Activated CD4-positive, alpha-beta T cell treated with anti-CD3 and anti-CD28 coated beads, Interleukin-2, amount 10 ng/mL, durations not matched to agents 24 days and 14 days (primary cell): ENCODE results near the gene TMEM243. TPM values are rescaled to one million over a fixed set of nuclear protein-coding genes. Genes with fewer than 3 reads are reported as not detected.
"Not testable (repeated sequence)": the region's sequence is repeated elsewhere in the genome, so short reads cannot be mapped to it uniquely, and the experiment has no call there.

Source experiments
- DNase-seq: peaks from one replicate; pipeline ENCODE4 v3.0.0; 2022
- H3K27ac Mint-ChIP-seq: one replicate; pipeline ENCODE4 v1.8.0; 2022; ENCODE audit warnings: mild to moderate bottlenecking, mixed read lengths
- H3K27me3 Mint-ChIP-seq: one replicate; pipeline ENCODE4 v1.8.0; 2022; ENCODE audit warnings: mixed read lengths
- H3K36me3 Mint-ChIP-seq: one replicate; pipeline ENCODE4 v1.8.0; 2022; ENCODE audit warnings: low read depth, mild to moderate bottlenecking, mixed read lengths
- H3K4me1 Mint-ChIP-seq: one replicate; pipeline ENCODE4 v1.8.0; 2021; ENCODE audit warnings: mixed read lengths
- H3K4me3 Mint-ChIP-seq: one replicate; pipeline ENCODE4 v1.8.0; 2022; ENCODE audit warnings: mild to moderate bottlenecking, moderate library complexity, mixed read lengths
- H3K9me3 Mint-ChIP-seq: one replicate; pipeline ENCODE4 v1.8.0; 2021; ENCODE audit warnings: mixed read lengths
- intact Hi-C: fragments of 100-400 bp; cut with micrococcal nuclease; formaldehyde crosslinking; loops from one replicate; pipeline ENCODE4 v1.15.1; 2023
- total RNA-seq: library from RNA; stranded (reverse); gene quantifications from 2 replicates; pipeline ENCODE4 v1.2.3, GENCODE V29; 2022

The TMEM243 gene
- total RNA-seq, 1 donor from 2014 or later: 46.1 TPM

DNA sequence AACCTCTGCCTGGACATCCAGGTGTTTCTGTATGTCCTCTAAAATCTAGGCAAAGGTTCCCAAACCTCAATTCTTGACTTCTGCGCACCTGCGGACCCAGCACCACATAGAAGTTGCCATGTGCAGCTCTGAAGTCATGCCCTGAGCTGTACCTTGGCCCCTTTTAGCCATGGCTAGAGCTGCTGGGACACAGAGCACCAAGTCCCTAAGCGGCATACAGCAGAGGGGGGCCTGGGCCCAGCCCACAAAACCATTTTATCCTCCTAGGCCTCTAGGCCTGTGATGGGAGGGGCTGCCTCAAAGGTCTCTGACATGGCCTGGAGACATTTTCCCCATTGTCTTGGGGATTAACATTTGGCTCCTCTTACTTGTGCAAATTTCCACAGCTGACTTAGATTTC, 14.6 kb downstream of the TMEM243 start:
- no peaks in the 10 kb centered on the region for H3K27me3 Mint-ChIP-seq

DNA sequence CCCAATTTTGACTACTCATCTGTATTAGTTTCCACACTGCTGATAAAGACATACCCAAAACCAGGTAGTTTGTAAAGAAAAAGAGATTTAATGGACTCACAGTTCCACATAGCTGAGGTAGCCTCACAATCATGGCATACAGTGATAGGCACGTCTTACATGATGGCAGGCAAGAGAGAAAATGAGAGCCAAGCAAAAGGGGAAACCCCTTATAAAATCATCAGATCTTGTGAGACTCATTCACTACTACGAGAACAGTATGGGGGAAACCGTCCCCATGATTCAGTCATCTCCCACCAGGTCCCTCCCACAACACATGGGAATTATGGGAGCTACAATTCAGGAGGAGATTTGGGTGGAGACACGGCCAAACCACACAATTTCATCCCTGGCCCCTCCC, 15.6 kb downstream of the TMEM243 start:
- not testable (repeated sequence) for H3K4me3 Mint-ChIP-seq, H3K27me3 Mint-ChIP-seq
- H3K27ac Mint-ChIP-seq: peak overlapping the region; percentile 53
- H3K4me1 Mint-ChIP-seq: peaks cover 19% of the 10 kb centered on the region
- peaks cover 20% of the 10 kb centered on the region for H3K9me3 Mint-ChIP-seq
- H3K36me3 Mint-ChIP-seq: peaks cover 86% of the 10 kb centered on the region
- peak; percentile 51 for DNase-seq
- intact Hi-C loops: loop anchor here (1.0 to 5.0 kb wide), 2 partner anchors 12 to 33 kb away; no protein-coding TSS in a partner anchor

More for the DNA sequence above, 14.6 kb downstream of the TMEM243 start:
- intact Hi-C loops: loop anchor here (1.0 to 5.0 kb wide), 2 partner anchors 11 to 32 kb away; no protein-coding TSS in a partner anchor
- no peak overlapping the region for H3K4me3 Mint-ChIP-seq
- H3K27ac Mint-ChIP-seq: no peak overlapping the region
- peaks cover 21% of the 10 kb centered on the region for H3K4me1 Mint-ChIP-seq
- peaks cover 20% of the 10 kb centered on the region for H3K9me3 Mint-ChIP-seq
- H3K36me3 Mint-ChIP-seq: peaks cover 85% of the 10 kb centered on the region
- DNase-seq: peak; percentile 57

DNA sequence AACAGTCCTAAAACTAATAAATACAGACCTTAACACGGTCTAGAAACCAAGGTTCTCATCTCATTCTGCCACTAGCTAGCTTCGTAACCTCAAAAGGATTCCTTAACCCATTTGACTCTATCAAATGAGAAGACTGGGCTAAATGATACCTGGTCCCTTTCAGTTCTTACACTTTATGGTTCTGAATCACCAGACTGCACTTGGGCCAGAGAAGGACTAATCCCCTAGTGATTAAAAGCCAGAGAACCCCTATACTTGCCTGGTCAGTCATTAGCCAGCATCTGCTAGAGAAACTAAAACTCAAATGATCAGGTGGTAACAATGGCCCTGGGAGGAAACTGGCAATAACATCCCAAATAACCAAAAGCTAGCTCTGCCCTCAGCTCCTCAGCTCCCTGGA, 16.8 kb downstream of the TMEM243 start:
- Mint-ChIP-seq H3K27me3 (no peaks in the 10 kb centered on the region), H3K4me1 (peaks cover 16% of the 10 kb centered on the region), H3K9me3 (peaks cover 20% of the 10 kb centered on the region), H3K4me3 (no peak overlapping the region), H3K36me3 (peaks cover 87% of the 10 kb centered on the region), H3K27ac (no peak overlapping the region)
- peak; percentile 27 for DNase-seq
- intact Hi-C loops: loop anchor here (5.0 kb wide), 1 partner anchor 35 kb away; no protein-coding TSS in a partner anchor

DNA sequence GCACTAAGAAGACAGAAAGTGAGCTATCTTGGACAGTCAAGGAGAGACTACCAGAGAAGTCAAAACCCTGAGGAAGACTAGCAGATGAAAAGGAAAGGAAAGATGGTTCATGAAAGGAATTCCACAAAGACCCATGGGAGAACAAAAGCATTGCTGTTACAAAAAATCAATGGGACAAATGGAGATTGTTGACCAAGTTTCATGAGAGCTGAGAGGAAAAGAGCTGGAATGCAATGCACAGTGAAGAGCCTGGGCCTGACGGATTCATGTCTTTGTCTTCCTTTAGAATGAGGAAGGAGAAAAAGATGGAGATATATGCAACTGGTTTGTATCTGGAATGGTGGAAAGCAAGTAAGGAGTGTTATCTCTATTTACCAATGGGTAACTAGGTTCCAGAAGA, 17.3 kb downstream of the TMEM243 start:
- no peak for DNase-seq
- H3K27ac Mint-ChIP-seq: no peak overlapping the region
- H3K4me1 Mint-ChIP-seq: peaks cover 16% of the 10 kb centered on the region
- peaks cover 20% of the 10 kb centered on the region for H3K9me3 Mint-ChIP-seq
- intact Hi-C loops: loop anchor here (5.0 kb wide), 1 partner anchor 35 kb away; no protein-coding TSS in a partner anchor
- no peak overlapping the region for H3K4me3 Mint-ChIP-seq
- peaks cover 88% of the 10 kb centered on the region for H3K36me3 Mint-ChIP-seq
- no peaks in the 10 kb centered on the region for H3K27me3 Mint-ChIP-seq

DNA sequence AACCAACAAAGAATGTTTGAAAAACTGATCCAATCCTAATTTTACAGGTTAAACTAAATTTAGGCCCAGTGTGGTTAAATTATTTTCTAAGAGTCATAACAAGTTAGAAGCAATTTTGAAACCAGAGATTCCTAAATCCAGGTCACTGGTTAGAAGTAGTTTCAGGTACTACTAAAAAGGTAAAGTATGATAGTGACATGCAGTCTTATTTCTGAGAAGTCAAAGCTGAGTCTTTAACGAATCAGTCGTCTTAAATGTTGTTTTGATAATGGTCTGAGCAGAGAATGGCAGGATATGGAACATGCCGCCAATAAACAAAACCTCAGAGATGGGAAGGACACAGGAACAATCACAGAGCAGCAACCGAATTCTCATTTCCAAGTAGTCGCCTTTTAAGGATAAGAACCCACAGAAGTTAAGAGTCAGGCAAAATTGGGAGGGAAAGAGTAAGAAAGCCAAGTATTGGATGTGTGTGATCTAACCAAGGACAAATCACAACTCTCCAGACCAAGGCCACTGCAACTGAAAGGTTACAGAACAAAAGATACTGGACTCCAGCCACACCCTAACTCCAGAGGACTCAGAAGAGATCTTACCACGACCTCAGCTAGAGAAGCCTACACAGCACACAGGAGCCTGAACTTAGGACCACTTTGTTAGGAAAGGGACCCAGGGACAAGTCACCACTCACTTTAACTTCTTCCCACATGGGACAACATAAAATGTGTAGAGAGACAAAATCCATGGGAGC, 19.7 kb downstream of the TMEM243 start:
- DNase-seq: peak; percentile 52
- Mint-ChIP-seq H3K36me3 (peaks cover 82% of the 10 kb centered on the region), H3K4me1 (peaks cover 20% of the 10 kb centered on the region), H3K27ac (peak overlapping the region; percentile 29), H3K4me3 (no peak overlapping the region), H3K9me3 (peaks cover 10% of the 10 kb centered on the region), H3K27me3 (no peaks in the 10 kb centered on the region)
- intact Hi-C loops: loop anchor here (2.0 to 5.0 kb wide), 3 partner anchors 15 to 37 kb away; no protein-coding TSS in a partner anchor

DNA sequence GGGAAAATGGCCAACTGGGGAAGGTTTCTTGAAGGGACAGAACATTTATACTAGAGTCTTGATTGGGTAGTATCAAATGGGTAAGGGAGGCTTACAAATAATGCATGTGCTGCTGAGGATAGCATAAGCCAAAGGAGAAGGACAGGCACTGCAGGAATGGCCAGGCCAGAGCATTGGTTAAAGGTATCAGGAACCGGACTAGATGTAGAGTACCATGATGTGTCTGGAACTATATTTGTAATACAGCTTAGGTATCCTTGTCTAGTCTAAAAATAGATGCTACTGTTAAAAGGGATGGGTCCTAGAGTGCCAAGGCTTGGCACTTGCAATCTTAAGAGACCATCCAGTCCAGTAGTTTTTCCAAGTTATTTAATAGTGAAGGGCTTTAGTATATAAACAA, 20.3 kb downstream of the TMEM243 start:
- Mint-ChIP-seq H3K36me3 (peaks cover 81% of the 10 kb centered on the region), H3K4me3 (no peak overlapping the region), H3K27ac (no peak overlapping the region), H3K4me1 (peaks cover 20% of the 10 kb centered on the region), H3K9me3 (peaks cover 10% of the 10 kb centered on the region), H3K27me3 (no peaks in the 10 kb centered on the region)
- intact Hi-C loops: loop anchor here (2.0 kb wide), 1 partner anchor 18 kb away; no protein-coding TSS in a partner anchor
- peak; percentile 46 for DNase-seq

DNA sequence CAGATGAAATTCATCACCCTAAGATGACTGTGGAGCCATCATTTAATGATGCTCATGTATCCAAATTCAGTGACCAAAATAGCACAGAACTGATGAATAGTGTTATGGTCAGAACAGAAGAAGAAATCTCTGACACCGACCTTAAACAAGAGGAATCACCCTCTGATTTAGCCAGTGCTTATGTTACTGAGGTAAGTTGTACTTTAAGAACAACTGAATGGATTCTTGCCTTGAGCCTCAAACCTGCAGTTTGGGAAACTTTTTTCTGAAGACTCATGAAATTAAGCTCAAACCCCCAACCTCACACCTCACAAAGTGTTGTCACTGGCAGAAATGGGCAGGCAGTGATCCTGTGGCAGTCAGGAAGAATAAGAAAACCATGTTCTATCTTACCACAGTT, 25.6 kb downstream of the TMEM243 start:
- intact Hi-C loops: no loop called here
- DNase-seq: no peak
- no peak overlapping the region for H3K4me3 Mint-ChIP-seq
- no peak overlapping the region for H3K27ac Mint-ChIP-seq
- peaks cover 13% of the 10 kb centered on the region for H3K4me1 Mint-ChIP-seq
- no peaks in the 10 kb centered on the region for H3K9me3 Mint-ChIP-seq
- H3K27me3 Mint-ChIP-seq: no peaks in the 10 kb centered on the region
- H3K36me3 Mint-ChIP-seq: peaks cover 70% of the 10 kb centered on the region

DNA sequence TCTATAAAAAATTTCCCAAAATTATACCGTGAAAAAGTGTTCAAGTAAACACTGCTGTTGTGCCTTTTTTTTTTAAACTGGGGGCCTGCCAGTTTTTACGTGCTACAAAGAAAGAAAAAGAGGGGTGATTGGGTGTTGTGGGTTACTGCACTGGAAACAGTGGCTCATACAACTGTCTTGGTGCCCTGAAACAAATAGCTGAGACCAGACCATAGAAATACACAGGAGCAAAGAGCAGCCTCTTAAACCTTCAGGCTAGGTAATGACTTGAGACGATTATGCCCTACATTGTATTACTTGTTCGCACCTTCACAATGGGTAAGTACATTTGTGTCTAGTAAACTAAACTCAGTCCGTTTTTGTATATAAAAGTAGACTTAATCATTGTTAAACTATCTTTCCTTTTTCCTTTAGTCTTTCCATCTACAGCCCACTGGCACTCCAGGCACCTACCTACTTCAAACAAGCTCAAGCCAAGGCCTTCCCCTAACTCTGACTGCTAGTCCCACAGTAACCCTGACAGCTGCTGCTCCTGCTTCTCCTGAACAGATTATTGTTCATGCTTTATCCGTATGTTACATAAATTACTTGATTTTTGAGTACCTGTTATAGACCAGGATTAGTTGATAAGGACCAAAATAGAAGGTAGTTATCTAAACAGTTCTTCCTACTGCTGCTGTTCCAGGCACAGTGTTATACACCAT, 26.6 kb downstream of the TMEM243 start:
- Mint-ChIP-seq H3K27me3 (no peaks in the 10 kb centered on the region), H3K4me3 (no peak overlapping the region), H3K9me3 (no peaks in the 10 kb centered on the region), H3K4me1 (peaks cover 19% of the 10 kb centered on the region), H3K27ac (peak overlapping the region; percentile 58), H3K36me3 (peaks cover 69% of the 10 kb centered on the region)
- intact Hi-C loops: no loop called here
- no peak for DNase-seq

DNA sequence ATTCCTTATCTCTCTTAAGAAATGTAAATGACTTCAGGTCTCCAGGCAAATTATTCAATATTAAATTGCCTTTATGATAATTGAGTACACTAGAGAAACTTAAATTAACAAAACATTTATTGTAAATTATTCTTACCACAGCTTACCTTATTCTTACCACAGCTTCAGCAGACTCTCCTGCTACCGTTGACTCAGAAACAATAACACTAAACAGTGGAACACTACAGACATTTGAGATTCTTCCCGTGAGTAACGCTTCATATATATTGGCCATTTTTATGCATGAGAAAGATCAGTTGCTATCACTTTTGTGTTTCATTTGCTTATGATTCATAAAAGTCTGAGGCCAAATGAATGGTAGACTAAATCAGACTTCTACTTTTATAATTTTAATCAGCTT, 28.7 kb downstream of the TMEM243 start:
- Mint-ChIP-seq H3K4me1 (peaks cover 17% of the 10 kb centered on the region), H3K4me3 (no peak overlapping the region), H3K27ac (no peak overlapping the region), H3K27me3 (no peaks in the 10 kb centered on the region), H3K9me3 (no peaks in the 10 kb centered on the region), H3K36me3 (peaks cover 67% of the 10 kb centered on the region)
- DNase-seq: no peak
- intact Hi-C loops: no loop called here

DNA sequence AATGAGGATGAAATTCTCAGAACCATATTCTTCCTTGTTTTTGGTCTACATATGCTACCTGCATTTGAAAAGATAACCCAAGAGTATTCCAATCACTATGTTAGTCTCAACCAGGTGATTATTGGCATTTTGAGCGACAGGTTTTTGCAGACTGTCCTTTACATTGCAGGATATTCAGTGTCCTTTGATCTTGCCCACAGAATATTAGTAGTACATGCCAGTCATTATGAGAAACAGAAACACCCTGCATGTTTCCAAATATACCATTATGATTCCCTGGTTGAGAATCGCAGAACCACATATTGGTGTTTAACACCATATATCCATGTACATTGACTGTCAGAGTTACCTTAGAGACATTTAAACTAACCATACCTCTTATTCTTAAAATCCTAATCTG, 30.6 kb downstream of the TMEM243 start:
- intact Hi-C loops: loop anchor here (5.0 kb wide), 1 partner anchor 37 kb away; the partner anchor contains the start of gene DMTF1
- H3K27me3 Mint-ChIP-seq: no peaks in the 10 kb centered on the region
- no peak for DNase-seq
- H3K9me3 Mint-ChIP-seq: no peaks in the 10 kb centered on the region
- peaks cover 68% of the 10 kb centered on the region for H3K36me3 Mint-ChIP-seq
- H3K4me3 Mint-ChIP-seq: no peak overlapping the region
- H3K27ac Mint-ChIP-seq: peak overlapping the region; percentile 8
- H3K4me1 Mint-ChIP-seq: peaks cover 18% of the 10 kb centered on the region

DNA sequence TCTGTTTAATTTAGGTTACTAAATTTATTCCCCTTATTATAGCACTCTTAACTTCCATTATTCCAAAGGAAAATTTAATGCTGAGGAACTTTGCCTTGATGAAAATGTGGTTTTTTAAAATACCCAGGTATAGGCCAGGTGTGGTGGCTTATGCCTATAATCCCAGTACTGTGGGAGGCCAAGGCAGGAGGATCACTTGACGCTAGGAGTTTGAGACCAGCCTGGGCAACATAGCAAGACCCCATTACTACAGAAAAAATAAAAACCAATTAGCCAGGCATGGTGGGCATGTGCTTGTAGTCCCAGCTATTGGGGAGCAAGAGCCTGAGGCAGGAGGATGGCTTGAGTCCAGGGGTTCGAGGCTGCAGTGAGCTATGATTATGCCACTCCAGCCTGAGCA, 32.4 kb downstream of the TMEM243 start:
- H3K36me3 Mint-ChIP-seq: peaks cover 71% of the 10 kb centered on the region
- no peaks in the 10 kb centered on the region for H3K27me3 Mint-ChIP-seq
- intact Hi-C loops: loop anchor here (5.0 kb wide), 1 partner anchor 35 kb away; the partner anchor contains the start of gene DMTF1
- no peaks in the 10 kb centered on the region for H3K9me3 Mint-ChIP-seq
- DNase-seq: no peak
- H3K4me3 Mint-ChIP-seq: no peak overlapping the region
- H3K4me1 Mint-ChIP-seq: peaks cover 23% of the 10 kb centered on the region
- no peak overlapping the region for H3K27ac Mint-ChIP-seq

DNA sequence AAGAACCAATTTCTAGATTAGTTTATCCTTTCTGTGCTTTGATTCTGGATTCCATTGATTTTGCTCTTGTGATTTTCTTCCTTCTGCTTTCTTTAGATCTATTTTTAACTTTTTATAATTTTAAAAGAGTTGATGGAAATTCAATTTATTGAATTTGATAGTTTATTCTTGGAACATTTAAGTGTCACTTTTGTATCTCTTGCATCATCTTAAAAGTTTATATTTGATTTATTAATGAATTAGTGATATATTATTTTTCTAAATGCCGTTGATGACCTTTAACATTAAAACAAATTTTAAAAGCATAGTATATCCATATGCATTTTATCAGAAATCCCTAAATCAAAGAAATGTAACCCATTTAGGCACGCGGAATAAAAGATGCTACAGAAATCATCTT, 40.4 kb downstream of the TMEM243 start:
- H3K27me3 Mint-ChIP-seq: no peaks in the 10 kb centered on the region
- intact Hi-C loops: no loop called here
- H3K36me3 Mint-ChIP-seq: peaks cover 61% of the 10 kb centered on the region

DNA sequence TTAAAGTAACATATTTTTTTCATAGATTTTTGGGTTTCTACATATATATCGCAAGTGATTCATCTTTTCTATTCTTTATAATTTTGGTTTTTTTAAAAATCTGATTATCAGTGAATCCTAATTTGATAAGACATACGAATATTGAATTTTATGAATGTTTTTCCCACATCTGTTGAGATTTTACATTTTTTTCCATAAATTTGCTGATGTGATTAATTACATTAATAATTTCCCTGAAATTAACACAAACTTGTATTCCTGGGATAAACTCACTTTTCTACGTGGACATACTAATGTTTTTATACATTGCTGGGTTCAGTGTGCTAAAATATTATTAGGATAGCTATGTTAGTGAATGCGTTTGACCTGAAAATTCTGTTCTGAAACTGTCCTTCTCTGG, 41.2 kb downstream of the TMEM243 start:
- DNase-seq: no peak
- Mint-ChIP-seq H3K4me1 (peaks cover 22% of the 10 kb centered on the region), H3K4me3 (no peak overlapping the region), H3K9me3 (no peaks in the 10 kb centered on the region), H3K27ac (no peak overlapping the region), H3K27me3 (no peaks in the 10 kb centered on the region), H3K36me3 (peaks cover 60% of the 10 kb centered on the region)
- intact Hi-C loops: no loop called here

More for the DNA sequence above, 40.4 kb downstream of the TMEM243 start:
- no peak overlapping the region for H3K4me3 Mint-ChIP-seq
- no peak for DNase-seq
- peaks cover 24% of the 10 kb centered on the region for H3K4me1 Mint-ChIP-seq
- no peaks in the 10 kb centered on the region for H3K9me3 Mint-ChIP-seq
- H3K27ac Mint-ChIP-seq: no peak overlapping the region

DNA sequence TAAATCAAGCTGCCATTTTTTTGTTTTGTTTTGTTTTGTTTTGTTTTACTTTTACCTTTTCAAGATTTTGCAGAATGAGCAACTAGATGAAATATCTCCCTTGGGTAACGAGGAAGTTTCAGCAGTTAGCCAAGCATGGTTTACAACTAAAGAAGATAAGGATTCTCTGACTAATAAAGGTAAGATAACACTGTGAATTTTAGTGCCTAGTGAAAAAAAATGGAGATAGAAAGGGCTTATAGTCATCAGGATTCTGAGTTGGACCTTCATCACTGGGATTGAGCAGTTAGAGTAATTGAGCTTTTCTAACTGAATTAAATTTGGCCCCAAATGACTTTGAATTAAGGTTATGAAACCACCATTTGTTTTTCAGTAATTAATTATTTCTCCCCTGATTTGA, 46.1 kb downstream of the TMEM243 start:
- Mint-ChIP-seq H3K36me3 (peaks cover 67% of the 10 kb centered on the region), H3K4me3 (no peak overlapping the region), H3K4me1 (peaks cover 18% of the 10 kb centered on the region), H3K9me3 (no peaks in the 10 kb centered on the region), H3K27ac (no peak overlapping the region), H3K27me3 (no peaks in the 10 kb centered on the region)
- intact Hi-C loops: no loop called here
- no peak for DNase-seq
